ENCODE measurements around the gene NAPG. TPM values are rescaled to one million over a fixed set of nuclear protein-coding genes. Genes with fewer than 3 reads are reported as not detected.
"Not testable (repeated sequence)": the region's sequence is repeated elsewhere in the genome, so short reads cannot be mapped to it uniquely, and the experiment has no call there.

The NAPG gene
- total RNA-seq, 2 experiments from 2014 or later = 28.7 to 29.8 TPM

- H3K36me3 Mint-ChIP-seq = peaks cover 1% of the 10 kb centered on the region
- no peaks in the 10 kb centered on the region for H3K27me3 Mint-ChIP-seq
- H3K4me3 Mint-ChIP-seq = no peak overlapping the region
- ATAC-seq (ENCODE audit: low read depth) (no peak), DNase-seq (no peak)
- peaks cover 1% of the 10 kb centered on the region for H3K4me1 Mint-ChIP-seq
- POLR2A ChIA-PET = no interaction called here
- no peak overlapping the region for H3K27ac Mint-ChIP-seq
- H3K9me3 Mint-ChIP-seq = no peaks in the 10 kb centered on the region
Observed at GRCh38 chr18:10564975-10565773, 39.3 kb downstream of the NAPG start.

GRCh38 chr18:10565835-10566234, 40.0 kb downstream of the NAPG start:
- ATAC-seq (ENCODE audit: low read depth) = no peak
- DNase-seq = no peak
- Mint-ChIP-seq H3K36me3 (no peaks in the 10 kb centered on the region), H3K4me3 (no peak overlapping the region), H3K27me3 (no peaks in the 10 kb centered on the region), H3K27ac (no peak overlapping the region), H3K9me3 (no peaks in the 10 kb centered on the region), H3K4me1 (no peaks in the 10 kb centered on the region)
- POLR2A ChIA-PET = no interaction called here

GRCh38 chr18:10566390-10566789, 40.6 kb downstream of the NAPG start:
- Mint-ChIP-seq H3K36me3 (no peaks in the 10 kb centered on the region), H3K4me3 (no peak overlapping the region), H3K9me3 (no peaks in the 10 kb centered on the region), H3K27me3 (no peaks in the 10 kb centered on the region), H3K4me1 (no peaks in the 10 kb centered on the region), H3K27ac (no peak overlapping the region)
- DNase-seq (no peak), ATAC-seq (ENCODE audit: low read depth) (no peak)
- POLR2A ChIA-PET = no interaction called here

GRCh38 chr18:10569941-10570340, 44.1 kb downstream of the NAPG start:
- H3K27me3 Mint-ChIP-seq; H3K4me3 Mint-ChIP-seq; H3K36me3 Mint-ChIP-seq; POLR2A ChIA-PET; H3K9me3 Mint-ChIP-seq; DNase-seq; ATAC-seq (ENCODE audit: low read depth); H3K4me1 Mint-ChIP-seq; H3K27ac Mint-ChIP-seq: not testable (repeated sequence)

GRCh38 chr18:10570622-10571021, 44.8 kb downstream of the NAPG start:
- Mint-ChIP-seq H3K36me3 (no peaks in the 10 kb centered on the region), H3K27ac (no peak overlapping the region), H3K27me3 (no peaks in the 10 kb centered on the region), H3K4me1 (no peaks in the 10 kb centered on the region), H3K9me3 (no peaks in the 10 kb centered on the region), H3K4me3 (no peak overlapping the region)
- POLR2A ChIA-PET = no interaction called here
- ATAC-seq (ENCODE audit: low read depth) = no peak
- no peak for DNase-seq

- Mint-ChIP-seq H3K36me3 (no peaks in the 10 kb centered on the region), H3K4me3 (no peak overlapping the region)
- ATAC-seq (ENCODE audit: low read depth) = no peak
Observed at GRCh38 chr18:10571537-10571936, 45.7 kb downstream of the NAPG start.

GRCh38 chr18:10573261-10573660, 47.4 kb downstream of the NAPG start:
- H3K36me3 Mint-ChIP-seq; H3K4me3 Mint-ChIP-seq; POLR2A ChIA-PET; DNase-seq; H3K9me3 Mint-ChIP-seq; ATAC-seq (ENCODE audit: low read depth); H3K27ac Mint-ChIP-seq; H3K27me3 Mint-ChIP-seq; H3K4me1 Mint-ChIP-seq: not testable (repeated sequence)

More at GRCh38 chr18:10571537-10571936, 45.7 kb downstream of the NAPG start:
- Mint-ChIP-seq H3K27ac (no peak overlapping the region), H3K27me3 (no peaks in the 10 kb centered on the region), H3K9me3 (no peaks in the 10 kb centered on the region), H3K4me1 (no peaks in the 10 kb centered on the region)
- POLR2A ChIA-PET = no interaction called here
- DNase-seq = no peak

- H3K27ac Mint-ChIP-seq; H3K9me3 Mint-ChIP-seq; ATAC-seq (ENCODE audit: low read depth); H3K27me3 Mint-ChIP-seq; H3K4me3 Mint-ChIP-seq; POLR2A ChIA-PET; H3K4me1 Mint-ChIP-seq; H3K36me3 Mint-ChIP-seq; DNase-seq: not testable (repeated sequence)
Observed at GRCh38 chr18:10574412-10574811, 48.6 kb downstream of the NAPG start.

- H3K4me3 Mint-ChIP-seq; DNase-seq; H3K36me3 Mint-ChIP-seq; POLR2A ChIA-PET; ATAC-seq (ENCODE audit: low read depth); H3K27ac Mint-ChIP-seq; H3K9me3 Mint-ChIP-seq; H3K4me1 Mint-ChIP-seq; H3K27me3 Mint-ChIP-seq: not testable (repeated sequence)
Observed at GRCh38 chr18:10577842-10578572, 52.2 kb downstream of the NAPG start.

- H3K27me3 Mint-ChIP-seq; ATAC-seq (ENCODE audit: low read depth); H3K9me3 Mint-ChIP-seq; H3K27ac Mint-ChIP-seq; H3K4me1 Mint-ChIP-seq; H3K36me3 Mint-ChIP-seq; DNase-seq; POLR2A ChIA-PET; H3K4me3 Mint-ChIP-seq: not testable (repeated sequence)
Observed at GRCh38 chr18:10578573-10578899, 52.7 kb downstream of the NAPG start.

- DNase-seq = no peak
- no peaks in the 10 kb centered on the region for H3K36me3 Mint-ChIP-seq
- no peak overlapping the region for H3K4me3 Mint-ChIP-seq
- no peaks in the 10 kb centered on the region for H3K4me1 Mint-ChIP-seq
- H3K27ac Mint-ChIP-seq = no peak overlapping the region
- ATAC-seq (ENCODE audit: low read depth) = no peak
- POLR2A ChIA-PET = no interaction called here
- peaks cover 2% of the 10 kb centered on the region for H3K9me3 Mint-ChIP-seq
- H3K27me3 Mint-ChIP-seq = peaks cover 2% of the 10 kb centered on the region
Observed at GRCh38 chr18:10579079-10579867, 53.4 kb downstream of the NAPG start.

GRCh38 chr18:10580215-10580614, 54.4 kb downstream of the NAPG start:
- peaks cover 2% of the 10 kb centered on the region for H3K9me3 Mint-ChIP-seq
- no peak overlapping the region for H3K27ac Mint-ChIP-seq
- no peak for DNase-seq
- POLR2A ChIA-PET = no interaction called here
- H3K4me3 Mint-ChIP-seq = no peak overlapping the region
- no peaks in the 10 kb centered on the region for H3K36me3 Mint-ChIP-seq
- peaks cover 2% of the 10 kb centered on the region for H3K27me3 Mint-ChIP-seq
- no peaks in the 10 kb centered on the region for H3K4me1 Mint-ChIP-seq
- no peak for ATAC-seq (ENCODE audit: low read depth)

GRCh38 chr18:10585260-10585659, 59.4 kb downstream of the NAPG start:
- Mint-ChIP-seq H3K27ac (no peak overlapping the region), H3K36me3 (no peaks in the 10 kb centered on the region), H3K4me3 (no peak overlapping the region), H3K4me1 (peaks cover 1% of the 10 kb centered on the region), H3K27me3 (peaks cover 2% of the 10 kb centered on the region), H3K9me3 (no peaks in the 10 kb centered on the region)
- POLR2A ChIA-PET = no interaction called here
- ATAC-seq (ENCODE audit: low read depth) (no peak), DNase-seq (no peak)

- ATAC-seq (ENCODE audit: low read depth) (no peak), DNase-seq (no peak)
- H3K27me3 Mint-ChIP-seq = no peaks in the 10 kb centered on the region
- peaks cover 5% of the 10 kb centered on the region for H3K4me1 Mint-ChIP-seq
- POLR2A ChIA-PET = no interaction called here
- H3K4me3 Mint-ChIP-seq = no peak overlapping the region
- no peaks in the 10 kb centered on the region for H3K36me3 Mint-ChIP-seq
- H3K27ac Mint-ChIP-seq = no peak overlapping the region
- H3K9me3 Mint-ChIP-seq = no peaks in the 10 kb centered on the region
Observed at GRCh38 chr18:10588975-10589374, 63.1 kb downstream of the NAPG start.

Measured in activated naive CD8-positive, alpha-beta T cell treated with anti-CD3 and anti-CD28 coated beads, Interleukin-2, amount 10 ng/mL, durations not matched to agents 7 days and 5 days (primary cell).